Type B pancreatic cell (in vitro differentiated cells): ENCODE measurements around the gene SERPINA7. TPM values are rescaled to one million over a fixed set of nuclear protein-coding genes. Genes with fewer than 3 reads are reported as not detected.

Experiments
- DNase-seq: peaks from one replicate; pipeline ENCODE4 v3.0.0; 2021; ENCODE audit warnings: mixed read lengths; ENCODE audit not compliant: unreplicated experiment; ENCODE audit errors: extremely low spot score
- H3K27ac Mint-ChIP-seq: 2 replicates; pipeline ENCODE4 v1.8.0; 2021; ENCODE audit warnings: mild to moderate bottlenecking, mixed read lengths
- H3K27me3 Mint-ChIP-seq: 2 replicates; pipeline ENCODE4 v1.8.0; 2021; ENCODE audit warnings: mixed read lengths
- H3K36me3 Mint-ChIP-seq: 2 replicates; pipeline ENCODE4 v1.8.0; 2021; ENCODE audit warnings: mixed read lengths
- H3K4me1 Mint-ChIP-seq: one replicate; pipeline ENCODE4 v1.8.0; 2021; ENCODE audit warnings: mixed read lengths; ENCODE audit not compliant: unreplicated experiment
- H3K4me3 Mint-ChIP-seq: 2 replicates; pipeline ENCODE4 v1.8.0; 2021; ENCODE audit warnings: mild to moderate bottlenecking, mixed read lengths
- H3K9me3 Mint-ChIP-seq: 2 replicates; pipeline ENCODE4 v1.8.0; 2021; ENCODE audit warnings: mixed read lengths
- CTCF ChIP-seq: fragments of 200-600 bp; sonication (generic); conservative IDR thresholded peaks from 2 replicates; pipeline ENCODE4 v1.5.0; 2021; ENCODE audit warnings: antibody characterized with exemption, mild to moderate bottlenecking
- total RNA-seq: library from RNA; stranded (reverse); gene quantifications from 2 replicates; pipeline ENCODE4 v1.2.1, GENCODE V29; 2021; ENCODE audit warnings: low replicate concordance

SERPINA7 gene
- total RNA-seq, 1 donor from 2014 or later, result not detected

GRCh38 chrX:106039920-106040319, 1.4 kb upstream of the SERPINA7 start:
- Mint-ChIP-seq H3K27me3 (no peaks in the 10 kb centered on the region), H3K9me3 (no peaks in the 10 kb centered on the region), H3K36me3 (no peaks in the 10 kb centered on the region), H3K27ac (no peak overlapping the region), H3K4me1 (no peaks in the 10 kb centered on the region), H3K4me3 (no peak overlapping the region)
- peak; percentile 57 for TF ChIP-seq CTCF
- DNase-seq, result no peak

- no peak overlapping the region for H3K27ac Mint-ChIP-seq
- no peaks in the 10 kb centered on the region for H3K27me3 Mint-ChIP-seq
- no peaks in the 10 kb centered on the region for H3K4me1 Mint-ChIP-seq
- no peaks in the 10 kb centered on the region for H3K9me3 Mint-ChIP-seq
- no peak for TF ChIP-seq CTCF
- no peak for DNase-seq
- no peaks in the 10 kb centered on the region for H3K36me3 Mint-ChIP-seq
- H3K4me3 Mint-ChIP-seq, result no peak overlapping the region
Measured at GRCh38 chrX:106037835-106038473, 573 bp downstream of the SERPINA7 start.

- no peaks in the 10 kb centered on the region for H3K27me3 Mint-ChIP-seq
- no peaks in the 10 kb centered on the region for H3K4me1 Mint-ChIP-seq
- H3K4me3 Mint-ChIP-seq, result no peak overlapping the region
- no peaks in the 10 kb centered on the region for H3K36me3 Mint-ChIP-seq
- no peak for TF ChIP-seq CTCF
- DNase-seq, result no peak
- no peak overlapping the region for H3K27ac Mint-ChIP-seq
- H3K9me3 Mint-ChIP-seq, result no peaks in the 10 kb centered on the region
Measured at GRCh38 chrX:106036716-106037115, 1.8 kb downstream of the SERPINA7 start.

GRCh38 chrX:106035064-106035463, 3.5 kb downstream of the SERPINA7 start:
- no peaks in the 10 kb centered on the region for H3K9me3 Mint-ChIP-seq
- no peak overlapping the region for H3K27ac Mint-ChIP-seq
- TF ChIP-seq CTCF, result peak; percentile 43
- DNase-seq, result no peak
- no peaks in the 10 kb centered on the region for H3K36me3 Mint-ChIP-seq
- H3K27me3 Mint-ChIP-seq, result no peaks in the 10 kb centered on the region
- no peak overlapping the region for H3K4me3 Mint-ChIP-seq
- no peaks in the 10 kb centered on the region for H3K4me1 Mint-ChIP-seq

GRCh38 chrX:106023947-106024346, 14.6 kb downstream of the SERPINA7 start:
- Mint-ChIP-seq H3K27ac (no peak overlapping the region), H3K36me3 (no peaks in the 10 kb centered on the region), H3K4me1 (no peaks in the 10 kb centered on the region), H3K27me3 (no peaks in the 10 kb centered on the region), H3K9me3 (no peaks in the 10 kb centered on the region), H3K4me3 (no peak overlapping the region)
- TF ChIP-seq CTCF, result no peak
- DNase-seq, result no peak

- H3K4me1 Mint-ChIP-seq, result no peaks in the 10 kb centered on the region
- no peaks in the 10 kb centered on the region for H3K9me3 Mint-ChIP-seq
- no peaks in the 10 kb centered on the region for H3K27me3 Mint-ChIP-seq
- H3K36me3 Mint-ChIP-seq, result no peaks in the 10 kb centered on the region
- H3K27ac Mint-ChIP-seq, result no peak overlapping the region
- TF ChIP-seq CTCF, result no peak
- H3K4me3 Mint-ChIP-seq, result no peak overlapping the region
- no peak for DNase-seq
Measured at GRCh38 chrX:106022238-106022637, 16.3 kb downstream of the SERPINA7 start.
